Stimulated activated CD8-positive, alpha-beta memory T cell treated with anti-CD3 and anti-CD28 coated beads, Interleukin-2, amount 100 ng/mL, for 1 hour (primary cell): ENCODE results near the gene TMEM92.

Experiments used
- DNase-seq, 2 donors: peaks; one replicate each; pipeline ENCODE4 v3.0.0-alpha.2; 2020; ENCODE audit warnings: low read depth in 2 of 2

TMEM92 gene

GRCh38 chr17:50274142-50274896 lies at the start of gene TMEM92:
Gene TMEM92, plus strand, starts transcription at chr17:50274466. Its CDS starts 36 bp downstream, at chr17:50274502.
- DNase-seq: no peak

- DNase-seq: no peak
Observed at GRCh38 chr17:50225701-50226240, 48.5 kb upstream of the TMEM92 start.

GRCh38 chr17:50234581-50234980 lies 39.7 kb upstream of the TMEM92 start:
- no peak for DNase-seq

- DNase-seq: no peak
Observed at GRCh38 chr17:50237901-50238300, 36.4 kb upstream of the TMEM92 start.

- DNase-seq: no peak
Observed at GRCh38 chr17:50238601-50239280, 35.5 kb upstream of the TMEM92 start.

GRCh38 chr17:50239937-50240336 lies 34.3 kb upstream of the TMEM92 start:
- no peak for DNase-seq

GRCh38 chr17:50240851-50241250 lies 33.4 kb upstream of the TMEM92 start:
- DNase-seq: no peak

GRCh38 chr17:50241431-50241830 lies 32.8 kb upstream of the TMEM92 start:
- no peak for DNase-seq

GRCh38 chr17:50244771-50245170 lies 29.5 kb upstream of the TMEM92 start:
- DNase-seq: no peak

GRCh38 chr17:50248255-50248654 lies 26.0 kb upstream of the TMEM92 start:
- no peak for DNase-seq

- DNase-seq: no peak
Observed at GRCh38 chr17:50252781-50253180, 21.5 kb upstream of the TMEM92 start.

GRCh38 chr17:50255766-50256635 lies 18.3 kb upstream of the TMEM92 start:
- DNase-seq: no peak

- DNase-seq: no peak
Observed at GRCh38 chr17:50256826-50257618, 17.2 kb upstream of the TMEM92 start.

- DNase-seq: no peak
Observed at GRCh38 chr17:50257676-50258224, 16.5 kb upstream of the TMEM92 start.

- no peak for DNase-seq
Observed at GRCh38 chr17:50258647-50259476, 15.4 kb upstream of the TMEM92 start.

GRCh38 chr17:50259477-50260324 lies 14.6 kb upstream of the TMEM92 start:
- DNase-seq: no peak

- no peak for DNase-seq
Observed at GRCh38 chr17:50260501-50260911, 13.8 kb upstream of the TMEM92 start.

GRCh38 chr17:50261051-50261915 lies 13.0 kb upstream of the TMEM92 start:
- DNase-seq: no peak
